Epidermal melanocyte (primary cell): Measurements from ENCODE around the gene MAST2.
"Not testable (repeated sequence)": the region's sequence is repeated elsewhere in the genome, so short reads cannot be mapped to it uniquely, and the experiment has no call there.

ENCODE experiments used
- DNase-seq: peaks from one replicate; pipeline ENCODE4 v3.0.0; 2011; ENCODE audit warnings: low spot score; ENCODE audit not compliant: insufficient read length

The MAST2 gene

DNA sequence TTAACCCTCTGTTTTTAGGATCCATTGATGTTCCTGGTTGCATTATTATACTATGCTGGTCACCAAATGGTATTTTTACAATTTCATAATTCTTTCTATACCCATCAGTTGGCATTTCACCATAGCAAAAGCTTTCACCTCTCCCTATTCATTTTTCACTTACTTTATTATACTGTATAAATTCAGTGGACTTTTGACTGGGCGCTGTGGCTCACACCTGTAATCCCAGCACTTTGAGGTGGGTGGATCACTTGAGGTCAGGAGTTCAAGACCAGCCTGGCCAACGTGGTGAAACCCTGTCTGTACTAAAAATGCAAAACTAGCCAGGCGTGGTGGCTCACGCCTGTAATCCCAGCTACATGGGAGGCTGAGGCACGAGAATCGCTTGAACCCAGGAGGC lies 128.8 kb downstream of the MAST2 start:
- DNase-seq = not testable (repeated sequence)

DNA sequence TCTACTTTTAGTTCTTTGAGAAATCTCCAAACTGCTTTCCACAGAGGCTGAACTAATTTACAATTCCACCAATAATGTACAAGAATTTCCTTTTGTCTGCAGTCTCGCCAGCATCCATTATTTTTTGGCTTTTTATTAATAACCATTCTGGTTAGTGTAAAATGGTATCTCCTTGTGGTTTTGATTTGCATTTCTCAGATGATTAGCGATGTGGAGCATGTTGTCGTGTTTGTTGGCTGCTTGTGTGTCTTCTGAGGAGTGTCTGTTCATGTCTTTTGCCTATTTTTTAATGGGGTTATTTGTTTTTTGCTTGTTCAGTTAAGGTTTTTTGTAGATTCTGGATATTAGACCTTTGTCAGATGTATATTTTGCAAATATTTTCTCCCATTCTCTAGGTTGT lies 131.5 kb downstream of the MAST2 start:
- DNase-seq = no peak

DNA sequence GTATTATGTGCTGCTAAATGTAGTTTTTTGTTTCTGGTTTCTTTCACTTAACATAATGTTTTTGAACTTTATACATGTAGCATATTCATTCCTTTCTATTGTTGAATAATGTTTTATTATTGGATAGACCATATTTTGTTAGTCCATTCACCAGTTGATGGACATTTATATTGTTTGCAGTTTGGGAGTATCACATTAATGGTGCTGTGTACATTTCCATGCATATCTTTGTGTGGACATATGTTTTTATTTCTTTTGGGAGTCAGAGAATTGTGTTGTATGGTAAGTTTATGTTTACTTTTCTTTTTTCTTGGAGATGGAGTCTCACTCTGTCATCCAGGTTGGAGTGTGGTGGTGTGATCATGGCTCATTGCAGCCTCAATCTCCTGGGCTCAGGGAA lies 134.6 kb downstream of the MAST2 start:
- DNase-seq = no peak

GRCh38 chr1:45942411-45942810 lies 139.0 kb downstream of the MAST2 start:
- no peak for DNase-seq

- no peak for DNase-seq
These were observed 139.8 kb downstream of the MAST2 start for GRCh38 chr1:45943185-45943584.

DNA sequence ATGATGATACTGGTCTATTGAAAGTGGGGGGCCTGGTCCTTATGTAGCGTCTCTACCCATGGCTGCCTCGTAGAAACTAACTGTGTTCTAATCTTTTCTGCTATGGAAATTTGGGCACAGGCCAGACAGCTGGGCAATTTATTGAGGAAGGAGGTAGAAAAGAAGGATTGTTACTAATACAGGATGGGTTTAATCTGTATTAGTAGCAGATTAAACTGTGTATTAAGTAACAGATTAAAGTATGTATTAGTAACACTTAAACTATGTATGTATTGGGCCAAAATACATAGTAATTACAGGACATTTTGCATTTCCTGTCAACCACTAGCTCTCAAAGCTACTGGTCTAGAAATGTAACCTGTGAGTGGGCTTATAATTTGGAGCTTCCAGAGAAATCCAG lies 142.0 kb downstream of the MAST2 start:
- DNase-seq = no peak

GRCh38 chr1:45949462-45949861 lies 146.1 kb downstream of the MAST2 start:
- not testable (repeated sequence) for DNase-seq

- no peak for DNase-seq
These were observed 148.7 kb downstream of the MAST2 start for GRCh38 chr1:45952072-45952471.

DNA sequence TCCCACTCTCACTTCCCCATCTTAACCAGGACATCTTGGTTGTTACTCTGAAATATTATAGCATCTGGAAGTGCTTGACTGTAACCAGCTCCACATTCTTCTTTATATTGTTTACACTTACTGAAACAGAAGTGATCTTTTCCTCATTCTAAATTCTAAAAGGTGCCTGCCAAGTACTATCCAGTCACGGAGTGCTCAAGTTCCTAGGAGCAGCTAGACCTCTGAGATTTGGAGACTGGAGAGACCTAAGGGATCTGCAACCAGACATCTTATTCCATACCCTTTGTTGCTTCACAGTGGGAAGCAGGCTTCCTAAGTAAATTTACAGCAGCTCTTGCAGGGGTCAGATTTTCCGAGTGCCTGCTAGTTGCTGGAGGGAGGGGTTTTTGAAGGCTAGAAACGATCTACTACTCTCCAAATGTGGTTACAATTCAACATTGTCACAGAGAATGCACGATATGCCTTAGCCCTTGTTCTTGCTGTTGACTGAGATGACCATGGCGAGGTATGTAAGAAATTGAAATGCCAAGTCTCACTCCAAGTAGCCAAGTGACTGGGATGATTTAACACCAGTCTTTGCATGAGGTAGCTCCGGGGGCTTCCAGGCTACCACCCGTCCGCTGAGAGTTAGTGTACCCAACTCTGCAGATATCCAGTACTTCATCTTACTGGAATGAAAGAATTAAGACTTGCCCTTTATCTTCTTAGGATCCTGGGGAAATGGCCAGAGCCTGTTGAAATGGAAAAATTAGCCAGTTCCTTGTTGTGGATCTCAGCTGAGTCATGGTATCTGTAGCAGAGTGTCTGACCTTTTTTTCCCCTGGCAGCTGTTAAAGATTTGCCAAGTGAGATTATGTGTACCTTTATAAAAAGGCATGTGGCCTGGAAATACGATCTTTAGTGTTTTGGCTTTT lies 150.8 kb downstream of the MAST2 start:
- DNase-seq = no peak

- no peak for DNase-seq
These were observed 154.3 kb downstream of the MAST2 start for GRCh38 chr1:45957684-45958083.

GRCh38 chr1:45958317-45958716 lies 154.9 kb downstream of the MAST2 start:
- no peak for DNase-seq

DNA sequence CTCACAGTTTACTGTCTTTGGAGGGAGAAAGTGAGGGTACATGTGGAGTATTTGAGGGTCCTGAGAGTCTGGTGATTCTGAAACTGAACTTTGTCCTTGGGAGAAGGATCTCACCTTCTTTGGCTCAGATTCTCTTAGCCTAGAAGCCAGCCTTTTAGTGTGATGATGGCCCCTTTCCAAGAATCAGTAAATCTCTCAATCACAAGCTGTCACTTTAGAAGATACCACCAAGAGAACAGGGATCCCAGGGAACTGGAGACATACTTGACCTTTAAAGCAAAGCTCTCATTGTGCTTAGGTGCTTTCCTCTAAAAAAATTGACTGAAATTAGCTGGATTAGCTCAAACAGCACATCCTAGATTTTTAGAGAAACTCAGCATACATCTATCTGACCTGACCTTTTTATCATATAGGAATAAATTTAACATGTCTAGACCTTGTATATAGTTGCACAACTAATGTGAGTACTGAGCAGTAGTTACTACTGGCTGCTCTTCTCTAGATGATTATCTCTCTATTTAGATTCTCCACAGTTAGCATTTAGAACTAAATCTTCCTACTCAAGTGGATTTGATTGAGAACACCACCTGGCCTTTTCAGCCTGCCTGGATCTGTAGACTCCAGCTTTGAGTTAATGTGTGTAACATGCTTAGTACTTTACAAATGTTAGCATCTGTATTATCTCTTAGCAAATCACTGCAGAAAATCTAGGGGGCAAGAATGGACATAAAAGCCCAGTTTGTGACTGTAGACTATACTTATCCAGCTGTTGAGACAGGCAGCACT lies 157.7 kb downstream of the MAST2 start:
- DNase-seq = no peak

DNA sequence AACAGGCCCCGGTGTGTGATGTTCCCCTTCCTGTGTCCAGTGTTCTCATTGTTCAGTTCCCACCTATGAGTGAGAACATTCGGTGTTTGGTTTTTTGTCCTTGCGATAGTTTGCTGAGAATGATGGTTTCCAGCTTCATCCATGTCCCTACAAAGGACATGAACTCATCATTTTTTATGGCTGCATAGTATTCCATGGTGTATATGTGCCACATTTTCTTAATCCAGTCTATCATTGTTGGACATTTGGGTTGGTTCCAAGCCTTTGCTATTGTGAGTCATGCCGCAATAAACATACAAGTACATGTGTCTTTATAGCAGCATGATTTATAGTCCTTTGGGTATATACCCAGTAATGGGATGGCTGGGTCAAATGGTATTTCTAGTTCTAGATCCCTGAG lies 158.5 kb downstream of the MAST2 start:
- DNase-seq = not testable (repeated sequence)

- no peak for DNase-seq
These were observed 165.7 kb downstream of the MAST2 start for GRCh38 chr1:45968941-45969666.

GRCh38 chr1:45969866-45970265 lies 166.5 kb downstream of the MAST2 start:
- no peak for DNase-seq

DNA sequence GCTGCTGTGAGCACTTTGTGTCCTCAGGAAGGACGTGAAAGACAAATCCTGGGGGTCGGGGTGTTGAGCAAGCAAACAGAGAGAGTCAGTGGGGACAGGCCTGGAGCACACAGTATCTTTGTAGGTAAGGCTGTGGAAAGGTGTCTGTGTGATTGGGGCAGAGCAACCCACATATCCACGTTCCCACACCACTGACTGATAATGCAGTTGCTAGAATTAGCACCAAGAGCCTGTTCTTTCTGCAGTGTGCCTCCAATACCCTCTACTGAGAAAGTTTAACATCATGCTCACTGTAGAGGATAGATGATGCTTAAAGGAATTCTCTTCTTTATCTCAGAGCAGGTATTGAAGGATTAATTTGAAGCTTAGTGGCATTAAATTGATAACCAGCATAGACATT lies 167.9 kb downstream of the MAST2 start:
- DNase-seq = no peak

GRCh38 chr1:45971922-45972531 lies 168.6 kb downstream of the MAST2 start:
- DNase-seq = no peak

GRCh38 chr1:45972621-45973020 lies 169.2 kb downstream of the MAST2 start:
- no peak for DNase-seq

- DNase-seq = no peak
These were observed 169.7 kb downstream of the MAST2 start for GRCh38 chr1:45973121-45973520.

DNA sequence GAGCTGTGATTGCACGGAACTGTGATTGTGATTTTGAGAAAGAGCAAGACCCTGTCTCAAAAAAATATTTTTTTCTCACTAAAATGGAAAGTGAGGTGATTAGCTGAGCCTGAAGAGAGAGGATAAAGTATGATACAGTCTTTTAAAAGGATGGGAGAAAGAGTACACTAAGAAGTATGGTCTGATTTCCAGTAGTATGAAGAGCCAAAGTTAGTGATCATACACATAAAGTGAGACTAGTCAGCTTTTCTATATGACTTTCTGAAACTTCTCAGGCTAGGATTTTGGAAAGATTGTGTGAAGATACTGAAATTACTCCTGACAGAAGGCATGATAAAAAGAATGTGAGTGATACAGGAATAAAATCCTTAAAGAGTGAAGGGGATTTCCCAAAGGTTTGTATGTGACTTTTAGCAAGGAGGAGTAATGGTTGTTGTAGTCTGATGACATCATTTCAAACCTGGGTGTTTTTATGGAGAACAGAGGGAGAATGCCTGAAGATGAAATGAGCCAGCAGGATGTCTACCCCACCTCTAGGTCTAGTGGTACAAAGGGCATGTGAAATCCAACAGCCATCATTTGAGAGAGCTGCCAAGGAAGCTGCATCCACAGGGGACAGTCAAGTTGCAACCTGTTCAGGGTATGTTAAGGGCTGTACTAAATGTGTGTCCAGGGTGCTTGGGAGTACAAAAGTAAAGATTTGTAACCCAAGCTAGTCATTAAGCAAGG lies 171.3 kb downstream of the MAST2 start:
- DNase-seq = no peak

GRCh38 chr1:45976623-45977022 lies 173.2 kb downstream of the MAST2 start:
- no peak for DNase-seq
